B cell (primary cell): ENCODE results near the gene CDO1. TPM values are rescaled to one million over a fixed set of nuclear protein-coding genes. Genes with fewer than 3 reads are reported as not detected.
A peak's percentile ranks its signal among the peaks of the same experiment; 100 is the strongest.

Source experiments
- ATAC-seq: fragments of 200-7000 bp; cut with Tn5 transposase; one replicate; pipeline ENCODE4 v1.10.0; 2021; ENCODE audit warnings: low read depth, mild to moderate bottlenecking, moderate number of reproducible peaks, moderate library complexity
- CTCF ChIA-PET: fragments of 350-600 bp; sonication (Branson Sonifier 250); formaldehyde crosslinking; loops from one replicate; lab custom pipeline; 2021; ENCODE audit warnings: antibody characterized with exemption, inconsistent platforms; lab: Charles Lee
- POLR2A ChIA-PET: fragments of 350-600 bp; sonication (Branson Sonifier 250); formaldehyde crosslinking; loops from one replicate; lab custom pipeline; 2021; ENCODE audit warnings: antibody characterized with exemption; lab: Charles Lee
- DNase-seq: peaks from one replicate; pipeline ENCODE4 v3.0.0; 2013
- H2AFZ ChIP-seq: 2 replicates; pipeline ENCODE4 v1.6.1; 2012; ENCODE audit warnings: mild to moderate bottlenecking, low read depth, low read length; ENCODE audit not compliant: insufficient read depth, poor library complexity, severe bottlenecking
- H3K27ac ChIP-seq, 2 donors: 1 replicate in 1 of 2; 2 replicates in 1 of 2; pipeline ENCODE4 v1.5.1; 2012 to 2013; ENCODE audit warnings: low read length in 2 of 2, mild to moderate bottlenecking in 2 of 2, moderate library complexity in 1 of 2
- H3K27me3 ChIP-seq, 4 experiments: fragments of 200-600 bp in 1 of 4; sonication (generic) in 1 of 4; replicated peaks in 1 of 4; 1 replicate in 2 of 4; 2 replicates in 2 of 4; pipeline versions ENCODE4 v1.6.1 to v1.7.0; 2013 to 2016; ENCODE audit warnings: low read length in 3 of 4, mild to moderate bottlenecking in 2 of 4, mixed read lengths in 1 of 4, moderate library complexity in 1 of 4; ENCODE audit not compliant: insufficient read depth in 4 of 4, control insufficient read depth in 3 of 4; ENCODE audit errors: control extremely low read depth in 1 of 4
- H3K36me3 ChIP-seq, 2 experiments: replicated peaks in 1 of 2; 1 replicate in 1 of 2; 2 replicates in 1 of 2; pipeline versions ENCODE4 v1.6.1 to v1.7.1; 2013; ENCODE audit warnings: low read length in 1 of 2; ENCODE audit not compliant: insufficient read depth in 2 of 2, control insufficient read depth in 1 of 2; ENCODE audit errors: control extremely low read depth in 1 of 2, extremely low read depth in 1 of 2
- H3K4me1 ChIP-seq, 2 donors: fragments of 200-600 bp in 1 of 2; sonication (generic) in 1 of 2; 1 replicate in 1 of 2; 2 replicates in 1 of 2; pipeline versions ENCODE4 v1.5.1 to v1.6.1; 2013 to 2017; ENCODE audit warnings: low read length in 2 of 2; ENCODE audit not compliant: control insufficient read depth in 2 of 2, insufficient read depth in 2 of 2
- H3K4me2 ChIP-seq: replicated peaks from 2 replicates; pipeline ENCODE3; 2012; ENCODE audit warnings: mild to moderate bottlenecking, low read depth, low read length; ENCODE audit not compliant: poor library complexity, severe bottlenecking
- H3K4me3 ChIP-seq, 5 experiments: fragments of 200-600 bp in 1 of 5; sonication (generic) in 1 of 5; 1 replicate in 3 of 5; 2 replicates in 2 of 5; pipeline versions ENCODE4 v1.5.1 to v1.7.0; 2011 to 2016; ENCODE audit warnings: low read length in 4 of 5, mild to moderate bottlenecking in 4 of 5, low read depth in 2 of 5, control low read depth in 1 of 5, moderate library complexity in 1 of 5; ENCODE audit not compliant: insufficient read depth in 1 of 5; ENCODE audit errors: control extremely low read depth in 1 of 5, extremely low read depth in 1 of 5
- H3K79me2 ChIP-seq: fragments of 200-600 bp; sonication (generic); one replicate; pipeline ENCODE4 v1.6.0; 2016; ENCODE audit warnings: low read length; ENCODE audit not compliant: control insufficient read depth, insufficient read depth
- H3K9ac ChIP-seq: fragments of 200-600 bp; sonication (generic); 2 replicates; pipeline ENCODE4 v1.6.1; 2017; ENCODE audit warnings: mild to moderate bottlenecking, low read length, moderate library complexity
- H3K9me3 ChIP-seq, 3 donors: one replicate each; pipeline versions ENCODE4 v1.6.1 to v1.7.1; 2013; ENCODE audit warnings: low read length in 2 of 3; ENCODE audit not compliant: control insufficient read depth in 2 of 3, insufficient read depth in 1 of 3; ENCODE audit errors: control extremely low read depth in 1 of 3
- H4K20me1 ChIP-seq: 2 replicates; pipeline ENCODE4 v1.6.0; 2012; ENCODE audit warnings: mild to moderate bottlenecking, low read length; ENCODE audit not compliant: insufficient read depth, control insufficient read depth, poor library complexity, severe bottlenecking
- H3K27ac Mint-ChIP-seq: one replicate; pipeline ENCODE4 v1.8.0; 2021; ENCODE audit warnings: mixed read lengths
- H3K27me3 Mint-ChIP-seq: one replicate; pipeline ENCODE4 v1.8.0; 2021; ENCODE audit warnings: mixed read lengths
- H3K4me1 Mint-ChIP-seq: one replicate; pipeline ENCODE4 v1.8.0; 2021; ENCODE audit warnings: mixed read lengths
- H3K4me3 Mint-ChIP-seq: one replicate; pipeline ENCODE4 v1.8.0; 2021; ENCODE audit warnings: mixed read lengths
- H3K9me3 Mint-ChIP-seq: one replicate; pipeline ENCODE4 v1.8.0; 2022; ENCODE audit warnings: mixed read lengths; ENCODE audit not compliant: insufficient read depth
- EZH2 ChIP-seq: IDR thresholded peaks from 2 replicates; pipeline ENCODE4 v1.6.1; 2012; ENCODE audit warnings: borderline replicate concordance, low read depth, mild to moderate bottlenecking, moderate library complexity, low read length; ENCODE audit not compliant: insufficient read depth, poor library complexity, severe bottlenecking
- WGBS: methylation state at CpG from one replicate; pipeline ENCODE4 v1.1.5; 2013; ENCODE audit warnings: missing lambda C conversion rate; ENCODE audit not compliant: insufficient coverage; 5-methylcytosine and 5-hydroxymethylcytosine counted together
- intact Hi-C: fragments of 100-400 bp; cut with micrococcal nuclease; formaldehyde crosslinking; loops from one replicate; pipeline ENCODE4 v1.10.0; 2022
- polyA plus RNA-seq: library from polyadenylated mRNA; depleted of rRNA; stranded (reverse); fragments of >200 nt; gene quantifications from 2 replicates; pipeline ENCODE4 v1.2.3, GENCODE V29; 2012
- small RNA-seq: library from RNA; depleted of rRNA; stranded (forward); fragments of <200 nt; gene quantifications from one replicate; pipeline ENCODE3, GENCODE V24; 2012; ENCODE audit warnings: low replicate concordance, low read depth; ENCODE audit not compliant: insufficient read length
- total RNA-seq, 2 donors: library from RNA; stranded (reverse); fragments of 120-200 nt in 1 of 2; gene quantifications; 1 replicate in 1 of 2; 2 replicates in 1 of 2; pipeline versions ENCODE4 v1.2.3 to v1.2.4, GENCODE V29; 2013 to 2022
- TF ChIP-seq, protein P1 (sequence below): fragments of 200-600 bp; IDR thresholded peaks from one replicate; pipeline ENCODE4 v1.8.0; 2022; ENCODE audit warnings: antibody characterized with exemption, mild to moderate bottlenecking

The CDO1 gene
- total and polyA plus RNA-seq, 2 donors (not counting 1 experiment from before 2014, with no cell fraction given): not detected

GRCh38 chr5:115755675-115756074, 60.8 kb downstream of the CDO1 start:
- Mint-ChIP-seq H3K4me1 (no peaks in the 10 kb centered on the region), H3K27ac (no peak overlapping the region), H3K27me3 (peaks cover 17% of the 10 kb centered on the region), H3K4me3 (no peak overlapping the region), H3K9me3 (no peaks in the 10 kb centered on the region)
- Histone ChIP-seq H3K9ac (no peak overlapping the region), H3K4me1 (no peaks in the 10 kb centered on the region), H3K4me2 (no peak overlapping the region), H4K20me1 (no peaks in the 10 kb centered on the region), H2AFZ (no peak overlapping the region), H3K79me2 (no peaks in the 10 kb centered on the region), H3K27ac (no peak overlapping the region), H3K4me3 (no peak overlapping the region), H3K9me3 (no peaks in the 10 kb centered on the region), H3K27me3 (peaks cover 0 to 6% (median 3%) of the 10 kb centered on the region in 4 experiments), H3K36me3 (no peaks in the 10 kb centered on the region)
- intact Hi-C loops: no loop called here
- WGBS: no CpG with 5 or more reads among the region's 1 CpG
- ChIA-PET POLR2A (no interaction called here), CTCF (no interaction called here)
- no peak for TF ChIP-seq EZH2
- TF ChIP-seq, protein P1, sequence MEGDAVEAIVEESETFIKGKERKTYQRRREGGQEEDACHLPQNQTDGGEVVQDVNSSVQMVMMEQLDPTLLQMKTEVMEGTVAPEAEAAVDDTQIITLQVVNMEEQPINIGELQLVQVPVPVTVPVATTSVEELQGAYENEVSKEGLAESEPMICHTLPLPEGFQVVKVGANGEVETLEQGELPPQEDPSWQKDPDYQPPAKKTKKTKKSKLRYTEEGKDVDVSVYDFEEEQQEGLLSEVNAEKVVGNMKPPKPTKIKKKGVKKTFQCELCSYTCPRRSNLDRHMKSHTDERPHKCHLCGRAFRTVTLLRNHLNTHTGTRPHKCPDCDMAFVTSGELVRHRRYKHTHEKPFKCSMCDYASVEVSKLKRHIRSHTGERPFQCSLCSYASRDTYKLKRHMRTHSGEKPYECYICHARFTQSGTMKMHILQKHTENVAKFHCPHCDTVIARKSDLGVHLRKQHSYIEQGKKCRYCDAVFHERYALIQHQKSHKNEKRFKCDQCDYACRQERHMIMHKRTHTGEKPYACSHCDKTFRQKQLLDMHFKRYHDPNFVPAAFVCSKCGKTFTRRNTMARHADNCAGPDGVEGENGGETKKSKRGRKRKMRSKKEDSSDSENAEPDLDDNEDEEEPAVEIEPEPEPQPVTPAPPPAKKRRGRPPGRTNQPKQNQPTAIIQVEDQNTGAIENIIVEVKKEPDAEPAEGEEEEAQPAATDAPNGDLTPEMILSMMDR: no peak
- DNase-seq (no peak), ATAC-seq (no peak)

Small RNA genes within 50 kb of the gene (small RNA-seq; reads per million reads assigned to genes)
- gene RNU2-49P: 1.9 reads per million, percentile 9 among the genes with 10 or more reads in this experiment

Other genes starting within 250 kb of the CDO1 start
- 4.9 and 5.4 TPM in 2 replicates for gene TICAM2, start 214.2 kb downstream of the CDO1 start, total RNA-seq
- 0.55 and 0.97 TPM in 2 replicates for gene TICAM2, start 214.2 kb downstream of the CDO1 start, polyA plus RNA-seq
- 40.3 and 40.4 TPM in 2 replicates for gene TMED7, start 190.6 kb downstream of the CDO1 start, total RNA-seq
- 17.3 and 30.6 TPM in 2 replicates for gene TMED7, start 190.6 kb downstream of the CDO1 start, polyA plus RNA-seq
- gene ATG12, start 24.9 kb upstream of the CDO1 start, total RNA-seq: 97.5 and 101 TPM in 2 replicates
- 60.8 and 62.6 TPM in 2 replicates for gene ATG12, start 24.9 kb upstream of the CDO1 start, polyA plus RNA-seq
- gene AP3S1, start 25.3 kb upstream of the CDO1 start, total RNA-seq: 37.1 and 47.6 TPM in 2 replicates
- gene AP3S1, start 25.3 kb upstream of the CDO1 start, polyA plus RNA-seq: 12.8 and 47.9 TPM in 2 replicates
- gene LVRN, start 145.8 kb upstream of the CDO1 start, total RNA-seq: not detected in 2 replicates
- 0.06 TPM in 1 of 2 replicates, not detected in the other for gene LVRN, start 145.8 kb upstream of the CDO1 start, polyA plus RNA-seq
- 0.34 TPM in 1 of 2 replicates, not detected in the other for gene ARL14EPL, start 215.8 kb upstream of the CDO1 start, total RNA-seq
- gene ARL14EPL, start 215.8 kb upstream of the CDO1 start, polyA plus RNA-seq: 0.17 and 0.19 TPM in 2 replicates